DND-41 (cell line): Measurements from ENCODE around the gene ACAP3.
A peak's percentile ranks its signal among the peaks of the same experiment; 100 is the strongest.

Experiments used
- ATAC-seq: fragments of 200-7000 bp; cut with Tn5 transposase; 3 replicates; pipeline ENCODE4 v1.9.1; 2021; ENCODE audit warnings: low read depth; ENCODE audit not compliant: insufficient read depth
- DNase-seq: peaks from one replicate; pipeline ENCODE4 v3.0.0-alpha.2; 2020
- H2AFZ ChIP-seq: 2 replicates; pipeline ENCODE4 v1.6.0; 2012; ENCODE audit warnings: low read depth, low read length
- H3K27ac ChIP-seq: 2 replicates; pipeline ENCODE4 v1.5.1; 2012; ENCODE audit warnings: low read length, inconsistent platforms
- H3K27me3 ChIP-seq: fragments of 200-600 bp; sonication (generic); 2 replicates; pipeline ENCODE4 v1.6.0; 2012; ENCODE audit warnings: low read length, mild to moderate bottlenecking, inconsistent platforms; ENCODE audit not compliant: insufficient read depth, poor library complexity
- H3K36me3 ChIP-seq: 2 replicates; pipeline ENCODE4 v1.5.1; 2012; ENCODE audit warnings: low read length, inconsistent platforms; ENCODE audit not compliant: insufficient read depth
- H3K4me1 ChIP-seq: 2 replicates; pipeline ENCODE4 v1.5.1; 2012; ENCODE audit warnings: mild to moderate bottlenecking, low read length; ENCODE audit not compliant: insufficient read depth
- H3K4me2 ChIP-seq: 2 replicates; pipeline ENCODE4 v1.6.0; 2012; ENCODE audit warnings: mild to moderate bottlenecking, moderate library complexity, low read length, inconsistent platforms; ENCODE audit not compliant: insufficient read depth
- H3K4me3 ChIP-seq, 2 experiments: fragments of 200-600 bp in 1 of 2; shearing (Covaris generic) in 1 of 2; 2 replicates each; pipeline ENCODE4 v1.5.1; 2012 to 2016; ENCODE audit warnings: inconsistent platforms in 2 of 2, low read length in 2 of 2, mild to moderate bottlenecking in 2 of 2, low read depth in 1 of 2, moderate library complexity in 1 of 2
- H3K79me2 ChIP-seq: 2 replicates; pipeline ENCODE4 v1.6.0; 2012; ENCODE audit warnings: low read length, inconsistent platforms; ENCODE audit not compliant: insufficient read depth
- H3K9ac ChIP-seq: 2 replicates; pipeline ENCODE4 v1.6.0; 2012; ENCODE audit warnings: low read depth, mild to moderate bottlenecking, inconsistent platforms, low read length, moderate library complexity
- H3K9me3 ChIP-seq: 2 replicates; pipeline ENCODE4 v1.5.1; 2012; ENCODE audit warnings: low read length, moderate library complexity, mild to moderate bottlenecking, inconsistent platforms; ENCODE audit not compliant: insufficient read depth, severe bottlenecking
- H4K20me1 ChIP-seq: 2 replicates; pipeline ENCODE4 v1.6.0; 2012; ENCODE audit warnings: low read length; ENCODE audit not compliant: insufficient read depth
- CTCF ChIP-seq: IDR thresholded peaks from 2 replicates; pipeline ENCODE4 v1.5.1; 2012; ENCODE audit warnings: borderline replicate concordance, low read length, moderate library complexity, mild to moderate bottlenecking; ENCODE audit not compliant: poor library complexity, severe bottlenecking; ENCODE audit errors: extremely low read depth
- EZH2 ChIP-seq: IDR thresholded peaks from 3 replicates; pipeline ENCODE4 v1.6.1; 2012; ENCODE audit warnings: borderline replicate concordance, low read depth, mild to moderate bottlenecking, moderate library complexity, low read length, inconsistent platforms; ENCODE audit not compliant: severe bottlenecking

Gene ACAP3

DNA sequence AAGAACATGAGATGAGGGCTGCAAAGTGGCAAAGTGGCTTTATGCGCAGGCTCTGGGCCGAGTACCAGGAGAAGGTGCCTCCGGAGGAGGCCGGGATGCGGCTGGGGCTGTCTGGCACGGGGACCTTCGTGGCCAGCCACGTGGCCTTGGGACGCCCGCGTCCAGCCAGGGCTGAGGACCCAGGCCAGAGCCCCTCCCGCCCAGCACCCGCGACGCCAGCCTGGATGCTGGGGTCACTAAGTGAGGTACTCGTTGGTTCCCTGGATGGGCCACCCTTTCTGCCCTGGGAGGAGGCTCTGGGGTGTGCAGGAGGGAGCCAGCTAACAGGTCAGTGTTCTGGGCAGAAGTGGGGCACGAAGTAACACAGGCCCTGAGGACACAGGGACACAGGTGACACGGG, 14.9 kb downstream of the ACAP3 start:
- Histone ChIP-seq H3K4me1 (no peaks in the 10 kb centered on the region), H3K9ac (no peak overlapping the region), H4K20me1 (peaks cover 11% of the 10 kb centered on the region), H3K9me3 (no peaks in the 10 kb centered on the region), H3K27me3 (no peaks in the 10 kb centered on the region), H3K4me3 (no peak overlapping the region), H3K79me2 (no peaks in the 10 kb centered on the region), H3K27ac (no peak overlapping the region), H2AFZ (no peak overlapping the region), H3K36me3 (peaks cover 10% of the 10 kb centered on the region; the same call in 1 of the 2 replicates), H3K4me2 (no peak overlapping the region)
- no peak for DNase-seq
- TF ChIP-seq CTCF (no peak), EZH2 (no peak)
- no peak for ATAC-seq

DNA sequence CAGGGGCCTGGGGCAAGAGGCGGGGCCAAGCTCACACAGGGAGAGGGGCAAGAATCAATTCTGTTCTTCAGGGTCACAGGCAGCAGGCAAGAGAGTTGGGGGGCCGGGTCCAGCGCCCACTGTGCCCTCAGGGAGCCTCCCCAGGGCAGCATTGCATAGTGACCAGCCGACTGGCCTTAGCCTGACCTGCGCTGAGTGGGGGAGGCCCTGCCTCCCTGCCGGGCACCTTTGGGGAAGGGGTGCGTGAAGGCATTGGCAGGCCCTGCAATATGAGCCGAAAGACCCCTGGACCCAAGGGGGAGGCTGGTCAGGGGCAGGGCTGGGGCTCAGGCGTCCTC, 15.3 kb downstream of the ACAP3 start:
- Histone ChIP-seq H3K79me2 (no peaks in the 10 kb centered on the region), H3K27me3 (no peaks in the 10 kb centered on the region), H3K9me3 (no peaks in the 10 kb centered on the region), H3K9ac (no peak overlapping the region), H3K36me3 (peaks cover 8% of the 10 kb centered on the region; the same call in 1 of the 2 replicates), H4K20me1 (peaks cover 8% of the 10 kb centered on the region), H3K27ac (no peak overlapping the region), H2AFZ (no peak overlapping the region), H3K4me1 (no peaks in the 10 kb centered on the region), H3K4me2 (no peak overlapping the region), H3K4me3 (no peak overlapping the region)
- ATAC-seq = peak; percentile 8; the same call in 1 of the 3 replicates
- DNase-seq = no peak
- no peak for TF ChIP-seq CTCF
- no peak for TF ChIP-seq EZH2

DNA sequence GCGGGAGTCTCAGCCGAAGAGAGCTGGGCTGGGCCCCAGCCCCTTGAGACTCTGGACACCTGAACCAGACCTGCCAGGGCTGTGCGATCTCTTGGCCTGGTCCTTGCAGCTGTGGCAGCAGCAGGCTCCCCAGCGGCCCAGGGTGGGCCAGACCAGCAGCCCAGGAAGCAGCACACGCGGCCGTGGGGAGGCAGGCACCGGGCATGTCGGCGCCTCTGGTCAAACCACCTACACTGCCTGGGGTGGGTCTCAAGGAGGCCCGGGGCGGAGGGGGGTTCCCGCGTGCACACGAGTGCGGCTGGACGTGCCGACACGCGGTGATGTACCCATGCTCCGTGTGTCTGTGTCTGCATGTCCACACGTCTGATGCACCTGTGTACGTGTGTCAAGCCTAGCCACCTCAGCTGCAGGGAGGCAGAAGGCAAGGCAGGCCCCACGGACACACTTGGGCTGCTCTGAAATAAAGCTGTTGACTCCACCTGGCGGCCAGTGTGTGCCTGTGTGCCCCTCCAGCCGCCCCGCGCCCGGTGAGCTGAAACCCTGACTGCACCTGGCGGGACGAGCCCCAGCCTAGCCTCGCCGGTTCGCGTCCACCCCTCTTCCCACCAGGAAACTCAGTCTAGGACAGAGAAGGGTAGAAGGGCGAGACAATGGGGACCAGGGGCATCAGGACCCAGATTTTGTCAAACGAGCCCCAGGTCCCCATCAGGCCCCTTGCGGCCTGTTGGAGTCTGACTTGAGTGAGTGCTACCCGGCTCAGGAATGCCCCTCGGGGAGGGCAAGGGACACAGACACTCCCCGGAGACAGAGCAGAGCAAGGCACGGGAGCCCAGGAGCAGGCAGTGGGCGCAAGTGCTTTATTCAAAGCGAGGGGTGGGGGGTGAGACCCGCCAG, 15.9 kb downstream of the ACAP3 start:
- Histone ChIP-seq H3K4me3 (no peak overlapping the region), H4K20me1 (peaks cover 6% of the 10 kb centered on the region), H3K9me3 (no peaks in the 10 kb centered on the region), H3K4me1 (no peaks in the 10 kb centered on the region), H3K36me3 (peaks cover 6% of the 10 kb centered on the region; the same call in 1 of the 2 replicates), H3K27me3 (no peaks in the 10 kb centered on the region), H3K4me2 (no peak overlapping the region), H3K27ac (no peak overlapping the region), H3K79me2 (no peaks in the 10 kb centered on the region), H2AFZ (no peak overlapping the region), H3K9ac (no peak overlapping the region)
- ATAC-seq (peak; percentile 68), DNase-seq (peak; percentile 47)
- TF ChIP-seq EZH2 (no peak), CTCF (peak; percentile 47)
